HCT116 (cell line): Measurements from ENCODE around the gene MXRA5. TPM values are rescaled to one million over a fixed set of nuclear protein-coding genes. Genes with fewer than 3 reads are reported as not detected.

Experiments used
- ATAC-seq: fragments of 200-7000 bp; cut with Tn5 transposase; 2 replicates; pipeline ENCODE4 v1.9.1; 2020; ENCODE audit warnings: mild to moderate bottlenecking, moderate library complexity
- BruUV-seq: library from RNA; stranded (reverse); fragments of 400-500 nt; replicated peaks from 2 replicates; lab custom pipeline; 2021; lab: Mats Ljungman, UMichigan
- CTCF ChIA-PET: fragments of 300-600 bp; sonication (Branson Sonifier 250); formaldehyde crosslinking; loops from one replicate; lab custom pipeline; 2021; ENCODE audit warnings: antibody characterized with exemption; lab: Charles Lee
- POLR2A ChIA-PET: fragments of 300-600, 350-600 bp; sonication (Branson Sonifier 250); formaldehyde crosslinking; loops from one replicate; lab custom pipeline; 2021; ENCODE audit warnings: antibody characterized with exemption; lab: Charles Lee
- RAD21 ChIA-PET, 2 experiments: fragments of 300-600 bp; sonication (Branson Sonifier 250); formaldehyde crosslinking; loops; one replicate each; lab custom pipeline; 2023; ENCODE audit warnings: low total read pairs in 2 of 2; ENCODE audit not compliant: uncharacterized antibody in 2 of 2, unreplicated experiment in 2 of 2, low non-redundant PET in 1 of 2; lab: Charles Lee
- DNase-seq: peaks from one replicate; pipeline ENCODE4 v3.0.0-alpha.2; 2010; ENCODE audit warnings: low read depth, low spot score
- H2AFZ ChIP-seq: fragments of 200-600 bp; shearing (Covaris generic), sonication (generic); 2 replicates; pipeline ENCODE4 v1.6.1; 2017; ENCODE audit warnings: low read depth, mixed run types, mixed read lengths, antibody characterized with exemption, low read length; ENCODE audit not compliant: poor library complexity, severe bottlenecking
- H3K27ac ChIP-seq: 2 replicates; pipeline ENCODE4 v1.5.1; 2012; ENCODE audit warnings: low read depth, low read length
- H3K27me3 ChIP-seq: fragments of 200-600 bp; sonication (generic); 2 replicates; pipeline ENCODE4 v1.6.1; 2016; ENCODE audit warnings: mixed run types, low read length, mixed read lengths; ENCODE audit not compliant: insufficient read depth
- H3K36me3 ChIP-seq, 2 experiments: fragments of 200-500 bp in 1 of 2; fragments of 200-600 bp in 1 of 2; sonication (Bioruptor generic) in 1 of 2; sonication (generic) in 1 of 2; 2 replicates each; pipeline versions ENCODE4 v1.5.1 to v1.6.1; 2014 to 2016; ENCODE audit warnings: low read length in 2 of 2, inconsistent platforms in 1 of 2, mixed read lengths in 1 of 2, mixed run types in 1 of 2; ENCODE audit not compliant: insufficient read depth in 2 of 2, control insufficient read depth in 1 of 2
- H3K4me1 ChIP-seq, 2 experiments: fragments of 200-600 bp in 1 of 2; sonication (generic) in 1 of 2; 2 replicates each; pipeline versions ENCODE4 v1.5.1 to v1.6.1; 2012 to 2017; ENCODE audit warnings: low read length in 2 of 2, inconsistent platforms in 1 of 2, mild to moderate bottlenecking in 1 of 2, mixed read lengths in 1 of 2, mixed run types in 1 of 2, moderate library complexity in 1 of 2; ENCODE audit not compliant: insufficient read depth in 2 of 2, control insufficient read depth in 1 of 2
- H3K4me2 ChIP-seq: fragments of 200-600 bp; sonication (generic); 2 replicates; pipeline ENCODE4 v1.6.1; 2017; ENCODE audit warnings: mixed run types, low read length, mixed read lengths
- H3K4me3 ChIP-seq, 2 experiments: fragments of 200-600 bp in 1 of 2; sonication (generic) in 1 of 2; replicated peaks in 1 of 2; 2 replicates each; pipeline ENCODE4 v1.5.1; 2011 to 2016; ENCODE audit warnings: low read length in 2 of 2, control low read depth in 1 of 2, low read depth in 1 of 2, mild to moderate bottlenecking in 1 of 2, mixed read lengths in 1 of 2, mixed run types in 1 of 2
- H3K79me2 ChIP-seq: fragments of 200-600 bp; sonication (generic); 2 replicates; pipeline ENCODE4 v1.6.1; 2017; ENCODE audit warnings: mild to moderate bottlenecking, mixed run types, low read length, moderate library complexity, mixed read lengths; ENCODE audit not compliant: insufficient read depth
- H3K9ac ChIP-seq: fragments of 200-600 bp; sonication (generic); 2 replicates; pipeline ENCODE4 v1.6.1; 2016; ENCODE audit warnings: low read length, mixed read lengths
- H3K9me2 ChIP-seq: fragments of 200-600 bp; sonication (generic), shearing (Covaris generic); 2 replicates; pipeline ENCODE4 v1.6.1; 2017; ENCODE audit warnings: mixed run types, mild to moderate bottlenecking, moderate library complexity; ENCODE audit not compliant: insufficient read depth
- H3K9me3 ChIP-seq, 2 experiments: fragments of 200-500 bp in 1 of 2; fragments of 200-600 bp in 1 of 2; sonication (Bioruptor generic) in 1 of 2; sonication (generic) in 1 of 2; 2 replicates each; pipeline ENCODE4 v1.6.1; 2014 to 2017; ENCODE audit warnings: low read length in 2 of 2, mixed read lengths in 2 of 2, inconsistent platforms in 1 of 2, low read depth in 1 of 2, mild to moderate bottlenecking in 1 of 2, mixed run types in 1 of 2, moderate library complexity in 1 of 2; ENCODE audit not compliant: control insufficient read depth in 1 of 2, insufficient read depth in 1 of 2
- H4K20me1 ChIP-seq: fragments of 200-600 bp; sonication (generic), shearing (Covaris generic); 2 replicates; pipeline ENCODE4 v1.6.1; 2017; ENCODE audit warnings: mixed run types, mild to moderate bottlenecking, moderate library complexity; ENCODE audit not compliant: insufficient read depth
- ATF3 ChIP-seq: IDR thresholded peaks from 2 replicates; pipeline ENCODE4 v1.6.1; 2012
- CBX3 ChIP-seq: IDR thresholded peaks from 2 replicates; pipeline ENCODE4 v1.6.1; 2012; ENCODE audit warnings: low read depth
- CEBPB ChIP-seq: IDR thresholded peaks from 2 replicates; pipeline ENCODE4 v1.6.1; 2012; ENCODE audit warnings: low read depth
- CTCF ChIP-seq, 3 experiments: fragments of 200-600 bp in 1 of 3; sonication (generic) in 1 of 3; IDR thresholded peaks in 2 of 3; conservative IDR thresholded peaks in 1 of 3; 2 replicates each; pipeline ENCODE4 v1.5.1; 2012 to 2017; ENCODE audit warnings: low read depth in 2 of 3, low read length in 2 of 3, antibody characterized with exemption in 1 of 3, borderline replicate concordance in 1 of 3, control low read depth in 1 of 3, mild to moderate bottlenecking in 1 of 3, mixed read lengths in 1 of 3, mixed run types in 1 of 3, moderate library complexity in 1 of 3; ENCODE audit not compliant: insufficient read depth in 1 of 3
- EGR1 ChIP-seq: IDR thresholded peaks from 2 replicates; pipeline ENCODE4 v1.6.1; 2012; ENCODE audit warnings: low read depth
- ELF1 ChIP-seq: IDR thresholded peaks from 2 replicates; pipeline ENCODE4 v1.6.1; 2012; ENCODE audit warnings: low read depth, borderline replicate concordance
- FOSL1 ChIP-seq: IDR thresholded peaks from 2 replicates; pipeline ENCODE4 v1.6.1; 2012; ENCODE audit warnings: low read depth
- JUND ChIP-seq: IDR thresholded peaks from 2 replicates; pipeline ENCODE4 v1.6.1; 2012
- POLR2A ChIP-seq: IDR thresholded peaks from 2 replicates; pipeline ENCODE4 v1.7.0; 2011; ENCODE audit warnings: borderline replicate concordance; ENCODE audit not compliant: insufficient read depth, insufficient read length; ENCODE audit errors: extremely low read depth
- POLR2AphosphoS5 ChIP-seq: IDR thresholded peaks from 2 replicates; pipeline ENCODE4 v1.6.1; 2011; ENCODE audit warnings: mild to moderate bottlenecking, low read depth, low read length, moderate library complexity
- RAD21 ChIP-seq: IDR thresholded peaks from 2 replicates; pipeline ENCODE4 v1.6.1; 2012; ENCODE audit warnings: low read depth, mild to moderate bottlenecking
- REST ChIP-seq: IDR thresholded peaks from 2 replicates; pipeline ENCODE4 v1.6.1; 2012; ENCODE audit warnings: low read depth
- SP1 ChIP-seq: IDR thresholded peaks from 2 replicates; pipeline ENCODE4 v1.6.1; 2012; ENCODE audit warnings: low read depth
- SRF ChIP-seq: IDR thresholded peaks from 2 replicates; pipeline ENCODE4 v1.6.1; 2012; ENCODE audit warnings: low read depth
- TCF7L2 ChIP-seq: IDR thresholded peaks from 2 replicates; pipeline ENCODE4 v1.7.0; 2011; ENCODE audit warnings: borderline replicate concordance, inconsistent platforms; ENCODE audit not compliant: insufficient read depth, insufficient read length; ENCODE audit errors: extremely low read depth
- YY1 ChIP-seq: IDR thresholded peaks from 2 replicates; pipeline ENCODE4 v1.6.1; 2011; ENCODE audit warnings: low read length, low read depth, moderate library complexity, mild to moderate bottlenecking; ENCODE audit not compliant: insufficient replicate concordance; ENCODE audit errors: extremely low read depth
- intact Hi-C: fragments of 100-400 bp; cut with micrococcal nuclease; formaldehyde crosslinking; loops from 2 replicates; pipeline ENCODE4 v1.10.0; 2022
- total RNA-seq: library from RNA; stranded (reverse); gene quantifications from one replicate; pipeline ENCODE4 v1.2.1, GENCODE V29; 2021; ENCODE audit not compliant: unreplicated experiment

The MXRA5 gene
- total RNA-seq, 1 experiment from 2014 or later, result 0.02 TPM

- Histone ChIP-seq H3K27me3 (no peaks in the 10 kb centered on the region), H3K4me2 (no peak overlapping the region), H3K36me3 (no peaks in the 10 kb centered on the region), H3K4me3 (no peak overlapping the region), H3K79me2 (no peaks in the 10 kb centered on the region), H3K9me2 (no peaks in the 10 kb centered on the region), H3K4me1 (no peaks in the 10 kb centered on the region), H3K27ac (no peak overlapping the region), H3K9me3 (no peaks in the 10 kb centered on the region), H3K9ac (no peak overlapping the region), H4K20me1 (no peaks in the 10 kb centered on the region), H2AFZ (no peak overlapping the region)
- POLR2A ChIA-PET, result no interaction called here
- CTCF ChIA-PET, result no interaction called here
- no peak for DNase-seq
- RAD21 ChIA-PET, result no interaction called here
- intact Hi-C loops, result no loop called here
- TF ChIP-seq FOSL1, result no peak
- no peak for ATAC-seq
- BruUV-seq, result no TSS peak
Measured at GRCh38 chrX:3374108-3374800, 27.8 kb upstream of the MXRA5 start.

GRCh38 chrX:3371163-3371562 is 24.7 kb upstream of the MXRA5 start:
- ATAC-seq (no peak), DNase-seq (no peak)
- Histone ChIP-seq H3K9ac (no peak overlapping the region), H3K4me2 (no peak overlapping the region), H3K36me3 (no peaks in the 10 kb centered on the region), H3K79me2 (no peaks in the 10 kb centered on the region), H3K9me2 (no peaks in the 10 kb centered on the region), H3K27me3 (no peaks in the 10 kb centered on the region), H3K4me1 (no peaks in the 10 kb centered on the region), H4K20me1 (no peaks in the 10 kb centered on the region), H3K27ac (no peak overlapping the region), H3K9me3 (no peaks in the 10 kb centered on the region), H3K4me3 (no peak overlapping the region), H2AFZ (no peak overlapping the region)
- no TSS peak for BruUV-seq
- RAD21 ChIA-PET, result no interaction called here
- CTCF ChIA-PET, result no interaction called here
- POLR2A ChIA-PET, result no interaction called here
- intact Hi-C loops, result no loop called here
- no peak for TF ChIP-seq TCF7L2
- TF ChIP-seq CEBPB, result no peak
- no peak for TF ChIP-seq ATF3
- TF ChIP-seq RAD21, result no peak
- no peak for TF ChIP-seq YY1
- TF ChIP-seq CTCF (IDR thresholded peaks at IDR 0.05 in 2 of 3, conservative IDR thresholded peaks at IDR 0.05 in 1 of 3; ENCODE audit: borderline replicate concordance in 1 of 3, insufficient read depth in 1 of 3, low read depth in 2 of 3, low read length in 2 of 3), result no peak
- TF ChIP-seq SP1, result no peak
- TF ChIP-seq POLR2AphosphoS5, result no peak
- no peak for TF ChIP-seq CBX3
- TF ChIP-seq FOSL1, result no peak
- TF ChIP-seq JUND, result no peak
- no peak for TF ChIP-seq ELF1
- no peak for TF ChIP-seq SRF
- TF ChIP-seq POLR2A, result no peak
- no peak for TF ChIP-seq EGR1
- TF ChIP-seq REST, result no peak
